ENCODE measurements around the gene SLC22A16. TPM values are rescaled to one million over a fixed set of nuclear protein-coding genes. Genes with fewer than 3 reads are reported as not detected.

The SLC22A16 gene
- total RNA-seq, 1 donor from 2014 or later = not detected

DNA sequence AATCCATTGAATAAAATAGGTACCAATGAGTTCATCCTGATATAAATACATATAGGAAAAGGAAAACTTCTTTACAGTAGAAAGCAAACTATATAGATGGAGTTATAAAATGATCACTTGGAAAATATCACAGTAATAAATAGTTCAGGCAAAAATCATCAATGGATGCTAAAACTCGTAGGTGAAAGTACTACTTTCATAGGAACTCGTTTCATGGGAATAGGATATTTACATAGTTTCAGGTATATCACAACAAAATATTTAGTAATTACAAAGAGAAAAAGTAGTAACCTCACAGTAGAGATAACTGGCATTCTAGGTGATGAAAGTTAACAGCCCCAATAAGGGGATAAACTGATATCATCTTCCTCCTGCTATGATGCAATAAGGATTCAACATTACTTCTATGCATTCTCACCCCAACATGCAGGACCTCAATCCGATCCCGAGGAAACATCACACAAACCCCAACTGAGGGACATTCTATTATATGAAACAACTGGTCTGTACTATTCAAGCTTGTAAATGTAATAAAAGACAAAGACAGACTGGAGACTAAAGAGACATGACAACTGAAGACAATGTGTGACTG, 74.7 kb downstream of the SLC22A16 start:
- H3K9me3 ChIP-seq = no peaks in the 10 kb centered on the region
- no peaks in the 10 kb centered on the region for H3K36me3 ChIP-seq
- no peak overlapping the region for H3K4me3 ChIP-seq
- intact Hi-C loops (cut with DNase I) = no loop called here
- H3K4me1 ChIP-seq = no peaks in the 10 kb centered on the region
- no peak for DNase-seq (ENCODE audit: low spot score in 2 of 2)
- no peak overlapping the region for H3K27ac ChIP-seq
- TF ChIP-seq CTCF (IDR thresholded peaks at IDR 0.05) = no peak
- H3K27me3 ChIP-seq = no peaks in the 10 kb centered on the region

- intact Hi-C loops (cut with DNase I) = no loop called here
- H3K4me3 ChIP-seq = peak overlapping the region; percentile 26 to 54
- no peaks in the 10 kb centered on the region for H3K9me3 ChIP-seq
- TF ChIP-seq CTCF (IDR thresholded peaks at IDR 0.05) = no peak
- DNase-seq (ENCODE audit: low spot score in 2 of 2) = no peak
- no peaks in the 10 kb centered on the region for H3K4me1 ChIP-seq
- H3K27ac ChIP-seq = no peak overlapping the region
- no peaks in the 10 kb centered on the region for H3K36me3 ChIP-seq
- no peaks in the 10 kb centered on the region for H3K27me3 ChIP-seq
Observed at GRCh38 chr6:110400208-110400607, 76.2 kb downstream of the SLC22A16 start.

- Histone ChIP-seq H3K4me1 (no peaks in the 10 kb centered on the region), H3K27ac (peak overlapping the region in 1 of 2 donors; percentile 9), H3K27me3 (no peaks in the 10 kb centered on the region), H3K36me3 (no peaks in the 10 kb centered on the region), H3K4me3 (peak overlapping the region; percentile 26 to 54), H3K9me3 (no peaks in the 10 kb centered on the region)
- intact Hi-C loops (cut with DNase I) = loop anchor here (10.0 kb wide), 1 partner anchor 345 kb away; no protein-coding TSS in a partner anchor
- no peak for TF ChIP-seq CTCF (IDR thresholded peaks at IDR 0.05)
- no peak for DNase-seq (ENCODE audit: low spot score in 2 of 2)
Observed at GRCh38 chr6:110399219-110400071, 77.0 kb downstream of the SLC22A16 start.

- Histone ChIP-seq H3K4me3 (no peak overlapping the region), H3K27ac (no peak overlapping the region), H3K27me3 (no peaks in the 10 kb centered on the region), H3K36me3 (no peaks in the 10 kb centered on the region), H3K4me1 (no peaks in the 10 kb centered on the region), H3K9me3 (no peaks in the 10 kb centered on the region)
- no peak for TF ChIP-seq CTCF (IDR thresholded peaks at IDR 0.05)
- intact Hi-C loops (cut with DNase I) = loop anchor here (10.0 kb wide), 1 partner anchor 344 kb away; no protein-coding TSS in a partner anchor
- no peak for DNase-seq (ENCODE audit: low spot score in 2 of 2)
Observed at GRCh38 chr6:110398778-110399177, 77.6 kb downstream of the SLC22A16 start.

- TF ChIP-seq CTCF (IDR thresholded peaks at IDR 0.05) = no peak
- peak overlapping the region in 1 of 2 donors; percentile 21 for H3K27ac ChIP-seq
- intact Hi-C loops (cut with DNase I) = loop anchor here (10.0 kb wide), 1 partner anchor 340 kb away; no protein-coding TSS in a partner anchor
Observed at GRCh38 chr6:110395221-110395620, 81.2 kb downstream of the SLC22A16 start.

More at GRCh38 chr6:110395221-110395620, 81.2 kb downstream of the SLC22A16 start:
- DNase-seq (ENCODE audit: low spot score in 2 of 2) = no peak
- Histone ChIP-seq H3K27me3 (no peaks in the 10 kb centered on the region), H3K36me3 (no peaks in the 10 kb centered on the region), H3K4me3 (no peak overlapping the region), H3K4me1 (no peaks in the 10 kb centered on the region), H3K9me3 (no peaks in the 10 kb centered on the region)
